DND-41 (cell line): ENCODE results near the gene MVB12B.

Experiments
- EZH2 ChIP-seq: IDR thresholded peaks from 3 replicates; pipeline ENCODE4 v1.6.1; 2012; ENCODE audit warnings: borderline replicate concordance, low read depth, mild to moderate bottlenecking, moderate library complexity, low read length, inconsistent platforms; ENCODE audit not compliant: severe bottlenecking
- TF ChIP-seq, protein P1 (sequence below): IDR thresholded peaks from 2 replicates; pipeline ENCODE4 v1.5.1; 2012; ENCODE audit warnings: borderline replicate concordance, low read length, moderate library complexity, mild to moderate bottlenecking; ENCODE audit not compliant: poor library complexity, severe bottlenecking; ENCODE audit errors: extremely low read depth

DNA sequence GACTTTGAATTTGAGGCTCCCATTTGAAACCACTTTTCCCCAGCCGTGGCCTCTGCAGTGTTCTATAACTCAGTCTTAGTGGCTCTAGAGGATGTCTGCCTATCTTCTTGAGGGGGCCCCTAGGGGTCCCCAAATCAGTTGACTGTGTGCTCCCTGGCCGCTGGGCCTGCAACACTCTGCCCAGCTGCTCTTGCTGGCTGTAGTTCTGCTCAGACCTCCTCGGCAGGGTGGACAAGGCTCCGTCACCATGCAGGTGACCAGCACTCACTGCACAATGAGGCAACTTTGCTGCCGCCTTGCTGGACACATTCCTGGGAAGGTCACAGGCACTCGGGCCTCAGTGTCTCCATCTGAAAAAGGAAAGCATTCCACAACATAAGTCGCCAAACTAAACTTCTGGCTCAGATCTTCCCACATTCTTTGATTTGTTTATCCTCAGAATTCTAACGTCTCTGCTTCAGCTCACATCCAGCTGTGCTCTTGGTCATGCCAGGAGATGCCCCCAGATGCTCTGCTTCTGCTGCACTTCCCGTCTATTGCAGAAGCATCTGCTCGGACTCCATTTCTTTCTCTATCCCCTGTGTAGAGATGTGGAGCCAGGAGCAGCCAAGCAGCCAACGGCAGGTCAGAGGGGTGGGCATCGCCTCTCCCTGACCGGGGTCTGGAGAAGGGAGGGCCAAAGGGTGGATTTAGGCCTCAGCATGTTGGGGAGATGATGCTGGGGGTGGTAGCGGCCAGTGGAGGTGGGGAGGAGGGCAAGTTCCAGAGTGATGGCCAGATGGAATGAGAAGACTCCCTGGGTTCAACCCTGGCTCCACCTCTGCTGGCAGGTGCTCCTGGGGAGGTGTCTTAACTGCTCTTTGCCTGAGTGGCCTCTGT is 133.6 kb downstream of the MVB12B start:
- TF ChIP-seq, protein P1, sequence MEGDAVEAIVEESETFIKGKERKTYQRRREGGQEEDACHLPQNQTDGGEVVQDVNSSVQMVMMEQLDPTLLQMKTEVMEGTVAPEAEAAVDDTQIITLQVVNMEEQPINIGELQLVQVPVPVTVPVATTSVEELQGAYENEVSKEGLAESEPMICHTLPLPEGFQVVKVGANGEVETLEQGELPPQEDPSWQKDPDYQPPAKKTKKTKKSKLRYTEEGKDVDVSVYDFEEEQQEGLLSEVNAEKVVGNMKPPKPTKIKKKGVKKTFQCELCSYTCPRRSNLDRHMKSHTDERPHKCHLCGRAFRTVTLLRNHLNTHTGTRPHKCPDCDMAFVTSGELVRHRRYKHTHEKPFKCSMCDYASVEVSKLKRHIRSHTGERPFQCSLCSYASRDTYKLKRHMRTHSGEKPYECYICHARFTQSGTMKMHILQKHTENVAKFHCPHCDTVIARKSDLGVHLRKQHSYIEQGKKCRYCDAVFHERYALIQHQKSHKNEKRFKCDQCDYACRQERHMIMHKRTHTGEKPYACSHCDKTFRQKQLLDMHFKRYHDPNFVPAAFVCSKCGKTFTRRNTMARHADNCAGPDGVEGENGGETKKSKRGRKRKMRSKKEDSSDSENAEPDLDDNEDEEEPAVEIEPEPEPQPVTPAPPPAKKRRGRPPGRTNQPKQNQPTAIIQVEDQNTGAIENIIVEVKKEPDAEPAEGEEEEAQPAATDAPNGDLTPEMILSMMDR, result no peak
- TF ChIP-seq EZH2, result no peak
